Measurements from ENCODE around the gene PLB1.

The PLB1 gene

GRCh38 chr2:28643327-28643726 lies 147.5 kb downstream of the PLB1 start:
- Histone ChIP-seq H2AFZ (no peak overlapping the region), H3K27ac (no peak overlapping the region), H3K4me3 (ENCODE audit: low read depth, low read length) (no peak overlapping the region), H3K9ac (no peak overlapping the region), H3K79me2 (no peaks in the 10 kb centered on the region), H3K4me1 (no peaks in the 10 kb centered on the region), H3K27me3 (ENCODE audit: control insufficient read depth, insufficient read depth, low read length) (no peaks in the 10 kb centered on the region), H3K36me3 (ENCODE audit: control insufficient read depth, insufficient read depth, low read length) (no peaks in the 10 kb centered on the region), H3K4me2 (ENCODE audit: low read length) (no peak overlapping the region), H3K9me3 (ENCODE audit: control insufficient read depth, low read length) (no peaks in the 10 kb centered on the region)
- TF ChIP-seq CTCF (IDR thresholded peaks at IDR 0.05) = no peak

- no peaks in the 10 kb centered on the region for H3K4me1 ChIP-seq
- no peaks in the 10 kb centered on the region for H3K9me3 ChIP-seq (ENCODE audit: control insufficient read depth, low read length)
- H3K9ac ChIP-seq = no peak overlapping the region
- TF ChIP-seq CTCF (IDR thresholded peaks at IDR 0.05) = no peak
- no peak overlapping the region for H3K27ac ChIP-seq
- H3K27me3 ChIP-seq (ENCODE audit: control insufficient read depth, insufficient read depth, low read length) = no peaks in the 10 kb centered on the region
- no peaks in the 10 kb centered on the region for H3K79me2 ChIP-seq
- no peaks in the 10 kb centered on the region for H3K36me3 ChIP-seq (ENCODE audit: control insufficient read depth, insufficient read depth, low read length)
- H3K4me3 ChIP-seq (ENCODE audit: low read depth, low read length) = no peak overlapping the region
- no peak overlapping the region for H3K4me2 ChIP-seq (ENCODE audit: low read length)
- no peak overlapping the region for H2AFZ ChIP-seq
These were observed 148.1 kb downstream of the PLB1 start for GRCh38 chr2:28643911-28644334.

- no peak for TF ChIP-seq CTCF (IDR thresholded peaks at IDR 0.05)
- Histone ChIP-seq H3K27me3 (ENCODE audit: control insufficient read depth, insufficient read depth, low read length) (no peaks in the 10 kb centered on the region), H3K4me3 (ENCODE audit: low read depth, low read length) (no peak overlapping the region), H3K9ac (no peak overlapping the region), H3K79me2 (no peaks in the 10 kb centered on the region), H3K4me2 (ENCODE audit: low read length) (no peak overlapping the region), H3K27ac (no peak overlapping the region), H3K4me1 (no peaks in the 10 kb centered on the region), H2AFZ (no peak overlapping the region), H3K36me3 (ENCODE audit: control insufficient read depth, insufficient read depth, low read length) (no peaks in the 10 kb centered on the region), H3K9me3 (ENCODE audit: control insufficient read depth, low read length) (no peaks in the 10 kb centered on the region)
These were observed 148.9 kb downstream of the PLB1 start for GRCh38 chr2:28644760-28645159.

GRCh38 chr2:28645553-28645952 lies 149.7 kb downstream of the PLB1 start:
- Histone ChIP-seq H3K27ac (no peak overlapping the region), H3K27me3 (ENCODE audit: control insufficient read depth, insufficient read depth, low read length) (no peaks in the 10 kb centered on the region)
- TF ChIP-seq CTCF (IDR thresholded peaks at IDR 0.05) = no peak

GRCh38 chr2:28647682-28648081 lies 151.8 kb downstream of the PLB1 start:
- Histone ChIP-seq H3K4me3 (ENCODE audit: low read depth, low read length) (no peak overlapping the region), H3K36me3 (ENCODE audit: control insufficient read depth, insufficient read depth, low read length) (no peaks in the 10 kb centered on the region), H2AFZ (no peak overlapping the region), H3K9me3 (ENCODE audit: control insufficient read depth, low read length) (no peaks in the 10 kb centered on the region), H3K4me1 (no peaks in the 10 kb centered on the region), H3K27ac (no peak overlapping the region), H3K4me2 (ENCODE audit: low read length) (no peak overlapping the region), H3K27me3 (ENCODE audit: control insufficient read depth, insufficient read depth, low read length) (no peaks in the 10 kb centered on the region), H3K9ac (no peak overlapping the region), H3K79me2 (no peaks in the 10 kb centered on the region)
- no peak for TF ChIP-seq CTCF (IDR thresholded peaks at IDR 0.05)

More at GRCh38 chr2:28645553-28645952, 149.7 kb downstream of the PLB1 start:
- H3K4me2 ChIP-seq (ENCODE audit: low read length) = no peak overlapping the region
- H3K9ac ChIP-seq = no peak overlapping the region
- H3K4me1 ChIP-seq = no peaks in the 10 kb centered on the region
- no peaks in the 10 kb centered on the region for H3K36me3 ChIP-seq (ENCODE audit: control insufficient read depth, insufficient read depth, low read length)
- no peaks in the 10 kb centered on the region for H3K9me3 ChIP-seq (ENCODE audit: control insufficient read depth, low read length)
- H3K4me3 ChIP-seq (ENCODE audit: low read depth, low read length) = no peak overlapping the region
- H3K79me2 ChIP-seq = no peaks in the 10 kb centered on the region
- no peak overlapping the region for H2AFZ ChIP-seq

Measured in parathyroid adenoma (tissue), 2 donors.